Measurements from ENCODE around the gene MCOLN1. TPM values are rescaled to one million over a fixed set of nuclear protein-coding genes. Genes with fewer than 3 reads are reported as not detected.

MCOLN1 gene
- total RNA-seq, 1 experiment from 2014 or later: 10.8 TPM

DNA sequence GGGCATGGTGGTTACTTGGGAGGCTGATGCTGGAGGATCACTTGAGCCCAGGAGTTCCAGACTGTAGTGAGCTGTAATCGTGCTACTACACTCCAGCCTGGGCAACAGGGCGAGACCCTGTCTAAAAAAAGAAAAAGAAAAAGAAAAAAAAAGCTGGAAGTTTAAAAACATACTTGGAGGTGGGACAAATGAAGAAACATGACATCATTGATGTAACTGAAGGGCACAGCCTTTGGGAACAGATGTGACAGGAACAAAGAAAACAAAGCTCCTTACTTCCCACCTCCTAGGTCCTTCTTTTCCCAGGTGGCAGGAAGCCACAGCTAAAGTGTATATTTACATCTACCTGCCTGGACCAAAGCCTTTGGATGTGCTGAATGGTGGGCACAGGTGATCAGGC is 35.5 kb upstream of the MCOLN1 start:
- H3K27ac Mint-ChIP-seq (ENCODE audit: low read depth, unreplicated experiment): no peak overlapping the region
- intact Hi-C loops (cut with micrococcal nuclease): no loop called here

DNA sequence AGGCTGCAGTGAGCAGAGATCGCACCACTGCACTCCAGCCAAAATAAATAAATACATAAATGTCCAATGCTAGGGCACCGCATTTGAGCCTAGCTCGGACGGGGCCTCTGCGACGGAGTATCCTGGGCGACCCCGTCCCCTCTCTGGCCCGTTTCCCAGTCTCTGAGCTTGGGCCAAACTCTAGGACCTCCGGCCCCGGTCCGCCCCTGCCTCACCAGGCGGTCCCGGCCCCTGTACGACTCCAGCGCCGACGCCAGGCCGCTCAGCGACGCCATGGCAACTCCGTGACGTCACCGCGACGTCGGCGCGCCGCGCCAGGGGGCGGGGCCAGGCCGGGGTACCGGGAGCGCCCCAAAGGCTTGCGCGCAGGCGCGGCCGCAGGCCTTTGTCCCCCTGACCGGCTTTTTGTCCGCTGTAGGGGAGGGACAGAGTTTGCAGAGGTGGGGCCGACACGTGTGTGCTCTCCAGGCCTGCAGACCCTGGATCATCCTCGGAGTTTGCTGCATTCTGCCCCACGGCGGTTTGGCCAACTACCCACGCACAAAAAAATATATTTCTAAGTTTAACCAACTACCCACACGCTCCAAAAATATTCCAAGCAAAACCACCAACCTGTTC is 33.6 kb upstream of the MCOLN1 start, which contains the start of gene PEX11G:
Gene PEX11G, minus strand, starts transcription at position 300 of the 618 bp plus-strand sequence. Its CDS starts 25 bp downstream, at position 275.
- Mint-ChIP-seq H3K36me3 (ENCODE audit: insufficient read depth, unreplicated experiment) (peaks cover 15% of the 10 kb centered on the region), H3K27me3 (ENCODE audit: insufficient read depth, unreplicated experiment) (no peaks in the 10 kb centered on the region), H3K27ac (ENCODE audit: low read depth, unreplicated experiment) (peak within 1 kb of the TSS; percentile 87), H3K9me3 (ENCODE audit: unreplicated experiment) (no peaks in the 10 kb centered on the region), H3K4me3 (ENCODE audit: unreplicated experiment) (peak within 1 kb of the TSS; percentile 76), H3K4me1 (ENCODE audit: insufficient read depth, unreplicated experiment) (peaks cover 14% of the 10 kb centered on the region)
- TF ChIP-seq, protein P1, sequence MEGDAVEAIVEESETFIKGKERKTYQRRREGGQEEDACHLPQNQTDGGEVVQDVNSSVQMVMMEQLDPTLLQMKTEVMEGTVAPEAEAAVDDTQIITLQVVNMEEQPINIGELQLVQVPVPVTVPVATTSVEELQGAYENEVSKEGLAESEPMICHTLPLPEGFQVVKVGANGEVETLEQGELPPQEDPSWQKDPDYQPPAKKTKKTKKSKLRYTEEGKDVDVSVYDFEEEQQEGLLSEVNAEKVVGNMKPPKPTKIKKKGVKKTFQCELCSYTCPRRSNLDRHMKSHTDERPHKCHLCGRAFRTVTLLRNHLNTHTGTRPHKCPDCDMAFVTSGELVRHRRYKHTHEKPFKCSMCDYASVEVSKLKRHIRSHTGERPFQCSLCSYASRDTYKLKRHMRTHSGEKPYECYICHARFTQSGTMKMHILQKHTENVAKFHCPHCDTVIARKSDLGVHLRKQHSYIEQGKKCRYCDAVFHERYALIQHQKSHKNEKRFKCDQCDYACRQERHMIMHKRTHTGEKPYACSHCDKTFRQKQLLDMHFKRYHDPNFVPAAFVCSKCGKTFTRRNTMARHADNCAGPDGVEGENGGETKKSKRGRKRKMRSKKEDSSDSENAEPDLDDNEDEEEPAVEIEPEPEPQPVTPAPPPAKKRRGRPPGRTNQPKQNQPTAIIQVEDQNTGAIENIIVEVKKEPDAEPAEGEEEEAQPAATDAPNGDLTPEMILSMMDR (IDR thresholded peaks at IDR 0.05; ENCODE audit: unreplicated experiment): no peak
- ChIA-PET CTCF (interaction anchor here (0.6 to 0.9 kb wide), 3 partner anchors 84 to 419 kb away, joined by 3 read pairs; partner anchors contain the start of gene ZNF557), POLR2A (interaction anchor here (0.7 kb wide), 1 partner anchor 94 kb away, joined by 4 read pairs; no protein-coding TSS in a partner anchor)
- DNase-seq (ENCODE audit: unreplicated experiment): peak; percentile 84
- BruUV-seq (replicated peaks): no TSS peak
- intact Hi-C loops (cut with micrococcal nuclease): no loop called here

More for the DNA sequence above, 35.5 kb upstream of the MCOLN1 start:
- H3K9me3 Mint-ChIP-seq (ENCODE audit: unreplicated experiment): no peaks in the 10 kb centered on the region
- ChIA-PET POLR2A (no interaction called here), CTCF (interaction anchor here (0.6 to 1.0 kb wide), 3 partner anchors 26 to 764 kb away, joined by 3 to 6 read pairs (median 3); no protein-coding TSS in a partner anchor)
- peaks cover 15% of the 10 kb centered on the region for H3K36me3 Mint-ChIP-seq (ENCODE audit: insufficient read depth, unreplicated experiment)
- no peak overlapping the region for H3K4me3 Mint-ChIP-seq (ENCODE audit: unreplicated experiment)
- H3K27me3 Mint-ChIP-seq (ENCODE audit: insufficient read depth, unreplicated experiment): no peaks in the 10 kb centered on the region
- DNase-seq (ENCODE audit: unreplicated experiment): no peak
- H3K4me1 Mint-ChIP-seq (ENCODE audit: insufficient read depth, unreplicated experiment): peaks cover 15% of the 10 kb centered on the region
- no TSS peak for BruUV-seq (replicated peaks)
- TF ChIP-seq, protein P1 (IDR thresholded peaks at IDR 0.05; ENCODE audit: unreplicated experiment): no peak

DNA sequence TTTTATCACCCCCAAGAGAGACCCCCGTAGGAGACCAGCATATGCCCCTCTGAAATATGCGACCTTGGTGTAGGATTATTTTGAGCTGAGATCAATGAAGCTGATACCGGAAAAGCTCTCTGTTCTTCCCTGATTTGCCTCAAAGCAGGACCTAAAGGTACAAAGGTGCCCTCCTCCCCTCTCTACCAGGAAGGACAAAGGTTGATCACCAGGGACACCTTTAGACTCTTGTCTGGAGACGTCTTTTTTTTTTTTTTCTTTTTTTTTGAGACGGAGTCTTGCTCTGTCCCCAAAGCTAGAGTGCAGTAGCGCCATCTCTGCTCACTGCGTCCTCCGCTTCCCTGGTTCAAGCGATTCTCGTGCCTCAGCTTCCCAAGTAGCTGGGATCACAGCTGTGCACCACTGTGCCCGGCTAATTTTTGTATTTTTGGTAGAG is 32.8 kb upstream of the MCOLN1 start:
- CTCF ChIA-PET: interaction anchor here (0.7 to 0.9 kb wide), 2 partner anchors 135 to 602 kb away, joined by 3 read pairs; no protein-coding TSS in a partner anchor
- no TSS peak for BruUV-seq (replicated peaks)

DNA sequence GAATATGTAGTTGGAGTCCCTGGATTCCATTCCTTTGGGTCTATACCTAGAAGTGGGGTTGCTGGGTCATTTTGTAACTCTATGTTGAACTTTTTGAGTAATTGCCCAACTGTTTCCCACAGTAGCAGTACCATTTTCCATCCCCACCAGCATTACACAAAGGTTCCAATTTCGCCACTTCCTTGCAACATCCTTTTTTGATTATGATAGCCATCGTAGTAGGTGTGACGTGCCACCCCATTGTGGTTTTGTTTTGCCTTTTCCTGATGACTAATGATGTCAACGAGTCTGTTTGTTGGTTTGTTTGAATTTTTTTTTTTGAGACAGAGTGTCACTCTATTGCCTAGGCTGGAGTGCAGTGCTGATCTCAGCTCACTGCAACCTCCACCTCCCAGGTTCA is 30.3 kb upstream of the MCOLN1 start:
- Mint-ChIP-seq H3K9me3 (ENCODE audit: unreplicated experiment) (no peaks in the 10 kb centered on the region), H3K4me1 (ENCODE audit: insufficient read depth, unreplicated experiment) (peaks cover 14% of the 10 kb centered on the region), H3K27me3 (ENCODE audit: insufficient read depth, unreplicated experiment) (peaks cover 10% of the 10 kb centered on the region), H3K4me3 (ENCODE audit: unreplicated experiment) (no peak overlapping the region), H3K36me3 (ENCODE audit: insufficient read depth, unreplicated experiment) (peaks cover 6% of the 10 kb centered on the region), H3K27ac (ENCODE audit: low read depth, unreplicated experiment) (no peak overlapping the region)
- DNase-seq (ENCODE audit: unreplicated experiment): peak; percentile 92
- intact Hi-C loops (cut with micrococcal nuclease): no loop called here
- TF ChIP-seq, protein P1 (IDR thresholded peaks at IDR 0.05; ENCODE audit: unreplicated experiment): no peak
- no TSS peak for BruUV-seq (replicated peaks)
- POLR2A ChIA-PET: no interaction called here
- CTCF ChIA-PET: interaction anchor here (0.9 kb wide), 1 partner anchor 138 kb away, joined by 4 read pairs; no protein-coding TSS in a partner anchor

More for the DNA sequence above, 32.8 kb upstream of the MCOLN1 start:
- Mint-ChIP-seq H3K27ac (ENCODE audit: low read depth, unreplicated experiment) (peak overlapping the region; percentile 87), H3K4me3 (ENCODE audit: unreplicated experiment) (peak overlapping the region; percentile 76), H3K4me1 (ENCODE audit: insufficient read depth, unreplicated experiment) (peaks cover 14% of the 10 kb centered on the region), H3K36me3 (ENCODE audit: insufficient read depth, unreplicated experiment) (peaks cover 10% of the 10 kb centered on the region), H3K27me3 (ENCODE audit: insufficient read depth, unreplicated experiment) (no peaks in the 10 kb centered on the region), H3K9me3 (ENCODE audit: unreplicated experiment) (no peaks in the 10 kb centered on the region)
- intact Hi-C loops (cut with micrococcal nuclease): no loop called here
- DNase-seq (ENCODE audit: unreplicated experiment): no peak
- TF ChIP-seq, protein P1 (IDR thresholded peaks at IDR 0.05; ENCODE audit: unreplicated experiment): no peak
- POLR2A ChIA-PET: interaction anchor here (0.7 kb wide), 1 partner anchor 83 kb away, joined by 4 read pairs; no protein-coding TSS in a partner anchor

All from MCF 10A (cell line).